SK-N-SH (cell line): ENCODE results near the gene PPM1A. TPM values are rescaled to one million over a fixed set of nuclear protein-coding genes. Genes with fewer than 3 reads are reported as not detected.
A peak's percentile ranks its signal among the peaks of the same experiment; 100 is the strongest.

ENCODE experiments used
- CTCF ChIA-PET: fragments of 300-600, 350-600 bp; formaldehyde crosslinking; extraction: SDS; loops from one replicate; lab custom pipeline; 2021; lab: Yijun Ruan, JAX
- POLR2A ChIA-PET: fragments of 350-600 bp; sonication (Branson Sonifier 250); formaldehyde crosslinking; extraction: SDS; loops from one replicate; lab custom pipeline; 2020; ENCODE audit warnings: antibody characterized with exemption, inconsistent platforms; lab: Yijun Ruan, JAX
- DNase-seq: peaks from one replicate; pipeline ENCODE4 v3.0.0; 2012
- H2AFZ ChIP-seq: fragments of 200-600 bp; sonication (generic); 2 replicates; pipeline ENCODE4 v1.8.1; 2016; ENCODE audit warnings: antibody characterized with exemption, mild to moderate bottlenecking, low read depth
- H3F3A ChIP-seq: fragments of 200-600 bp; sonication (generic); replicated peaks from 2 replicates; pipeline ENCODE3; 2016; ENCODE audit warnings: antibody characterized with exemption, mild to moderate bottlenecking; ENCODE audit not compliant: insufficient read depth
- H3K27ac ChIP-seq, 2 experiments: fragments of 200-500 bp in 1 of 2; fragments of 200-600 bp in 1 of 2; sonication (Bioruptor generic) in 1 of 2; sonication (generic), shearing (Covaris generic) in 1 of 2; 2 replicates each; pipeline versions ENCODE4 v1.5.1 to v1.6.1; 2014 to 2016; ENCODE audit warnings: low read depth in 2 of 2, inconsistent platforms in 1 of 2, low read length in 1 of 2, mild to moderate bottlenecking in 1 of 2, mixed read lengths in 1 of 2
- H3K27me3 ChIP-seq: fragments of 200-600 bp; sonication (generic), shearing (Covaris generic); 2 replicates; pipeline ENCODE4 v1.6.1; 2016; ENCODE audit warnings: mixed run types; ENCODE audit not compliant: insufficient read depth
- H3K36me3 ChIP-seq, 2 experiments: fragments of 200-500 bp in 1 of 2; fragments of 200-600 bp in 1 of 2; sonication (Bioruptor generic) in 1 of 2; sonication (generic) in 1 of 2; replicated peaks in 1 of 2; 2 replicates each; pipeline versions ENCODE3 to v1.5.1; 2014 to 2016; ENCODE audit warnings: low read length in 1 of 2, mild to moderate bottlenecking in 1 of 2; ENCODE audit not compliant: insufficient read depth in 2 of 2, control insufficient read depth in 1 of 2
- H3K4me1 ChIP-seq, 2 experiments: fragments of 200-500 bp in 1 of 2; fragments of 200-600 bp in 1 of 2; sonication (Bioruptor generic) in 1 of 2; sonication (generic), shearing (Covaris generic) in 1 of 2; 2 replicates each; pipeline versions ENCODE4 v1.5.1 to v1.6.1; 2014 to 2016; ENCODE audit warnings: low read depth in 1 of 2, low read length in 1 of 2, mixed run types in 1 of 2; ENCODE audit not compliant: insufficient read depth in 2 of 2, control insufficient read depth in 1 of 2
- H3K4me2 ChIP-seq: fragments of 200-600 bp; sonication (generic), shearing (Covaris generic); 2 replicates; pipeline ENCODE4 v1.6.1; 2017; ENCODE audit warnings: mixed run types
- H3K4me3 ChIP-seq, 2 experiments: fragments of 200-500 bp in 1 of 2; fragments of 200-600 bp in 1 of 2; sonication (Bioruptor generic) in 1 of 2; sonication (generic), shearing (Covaris generic) in 1 of 2; 2 replicates each; pipeline versions ENCODE4 v1.5.1 to v1.8.1; 2014 to 2016; ENCODE audit warnings: low read depth in 2 of 2, inconsistent platforms in 1 of 2, low read length in 1 of 2, mild to moderate bottlenecking in 1 of 2, mixed read lengths in 1 of 2, moderate library complexity in 1 of 2
- H3K79me2 ChIP-seq: fragments of 200-600 bp; sonication (generic); 2 replicates; pipeline ENCODE4 v1.8.1; 2017; ENCODE audit warnings: mild to moderate bottlenecking; ENCODE audit not compliant: insufficient read depth
- H3K9ac ChIP-seq: fragments of 200-600 bp; sonication (generic); 2 replicates; pipeline ENCODE4 v1.6.1; 2017; ENCODE audit warnings: mixed run types
- H3K9me2 ChIP-seq: fragments of 200-600 bp; sonication (generic); 2 replicates; pipeline ENCODE4 v1.6.1; 2017; ENCODE audit warnings: mixed run types
- H3K9me3 ChIP-seq: fragments of 200-600 bp; sonication (generic); 2 replicates; pipeline ENCODE4 v1.6.1; 2017; ENCODE audit warnings: mixed run types, mild to moderate bottlenecking, moderate library complexity
- H4K20me1 ChIP-seq: fragments of 200-600 bp; sonication (generic); 2 replicates; pipeline ENCODE4 v1.6.1; 2017; ENCODE audit warnings: mild to moderate bottlenecking, mixed run types; ENCODE audit not compliant: insufficient read depth
- CTCF ChIP-seq: fragments of 200-600 bp; sonication (generic); IDR thresholded peaks from 2 replicates; pipeline ENCODE4 v1.6.1; 2017; ENCODE audit warnings: antibody characterized with exemption, mild to moderate bottlenecking, moderate library complexity
- ELF1 ChIP-seq: IDR thresholded peaks from 2 replicates; pipeline ENCODE4 v1.4.0; 2012
- FOSL2 ChIP-seq: IDR thresholded peaks from 2 replicates; pipeline ENCODE4 v1.4.0; 2012; ENCODE audit warnings: low read depth, mild to moderate bottlenecking, moderate library complexity, borderline replicate concordance
- GATA2 ChIP-seq: sonication (generic); formaldehyde crosslinking; IDR thresholded peaks from 2 replicates; pipeline ENCODE4 v1.5.0; 2020; ENCODE audit warnings: mild to moderate bottlenecking, missing genetic modification reagents
- MAX ChIP-seq: IDR thresholded peaks from 2 replicates; pipeline ENCODE4 v1.4.0; 2012; ENCODE audit warnings: low read depth
- NRF1 ChIP-seq: IDR thresholded peaks from 2 replicates; pipeline ENCODE4 v1.6.1; 2012; ENCODE audit warnings: low read depth, mild to moderate bottlenecking, low read length
- PBX3 ChIP-seq: IDR thresholded peaks from 2 replicates; pipeline ENCODE4; 2012
- REST ChIP-seq: IDR thresholded peaks from 2 replicates; pipeline ENCODE4 v1.6.1; 2012; ENCODE audit warnings: mild to moderate bottlenecking, low read depth, low read length, moderate library complexity
- SMC3 ChIP-seq: IDR thresholded peaks from 2 replicates; pipeline ENCODE4 v1.6.1; 2012; ENCODE audit warnings: low read depth, low read length, improper control_type of control experiment
- TEAD4 ChIP-seq: IDR thresholded peaks from 2 replicates; pipeline ENCODE4 v1.4.0; 2012; ENCODE audit warnings: mild to moderate bottlenecking, borderline replicate concordance; ENCODE audit not compliant: insufficient read depth
- USF1 ChIP-seq: IDR thresholded peaks from 2 replicates; pipeline ENCODE4 v1.4.0; 2012; ENCODE audit warnings: low read depth, borderline replicate concordance
- WGBS: methylation state at CpG from one replicate; pipeline ENCODE4 v1.1.6; 2017; ENCODE audit warnings: low lambda C conversion rate; 5-methylcytosine and 5-hydroxymethylcytosine counted together
- polyA plus RNA-seq, 3 experiments: library from polyadenylated mRNA; depleted of rRNA; stranded (reverse); fragments of >200 nt; gene quantifications; 2 replicates each; pipeline ENCODE4 v1.2.3, GENCODE V29; 2012

PPM1A gene
- polyA plus RNA-seq, 1 of the 3 experiments (the other 2 are of a cell fraction), result 12.3 TPM

- H3K9me3 ChIP-seq, result no peaks in the 10 kb centered on the region
- no peaks in the 10 kb centered on the region for H3K79me2 ChIP-seq
- no peak overlapping the region for H3K27ac ChIP-seq
- H2AFZ ChIP-seq, result 0 out of 2 replicates have a peak overlapping the region, but pooled peaks have one; percentile 17
- H3K9me2 ChIP-seq, result no peaks in the 10 kb centered on the region
- no peaks in the 10 kb centered on the region for H4K20me1 ChIP-seq
- POLR2A ChIA-PET, result no interaction called here
- TF ChIP-seq MAX (no peak), USF1 (no peak), FOSL2 (no peak), ELF1 (no peak), SMC3 (no peak), CTCF (no peak), REST (no peak), PBX3 (no peak), NRF1 (no peak), GATA2 (CRISPR knock-in tag) (no peak), TEAD4 (no peak)
- TF ChIP-seq, all 33 proteins: peak for 0
- CTCF ChIA-PET, result interaction anchor here (0.6 to 3.0 kb wide), 12 partner anchors 10 to 238 kb away, joined by 3 to 25 read pairs (median 4); no protein-coding TSS in a partner anchor
- Histone ChIP-seq H3K27me3 (no peaks in the 10 kb centered on the region; the same call in 1 of the 2 replicates), H3K9ac (no peak overlapping the region), H3K4me3 (no peak overlapping the region), H3K4me1 (no peaks in the 10 kb centered on the region; a peak in 1 of 4 replicates), H3K36me3 (no peaks in the 10 kb centered on the region), H3K4me2 (no peak overlapping the region), H3F3A (no peaks in the 10 kb centered on the region)
- no peak for DNase-seq
- WGBS, result 68% methylated on average over 5 of the region's 5 CpGs
These were observed 83.8 kb downstream of the PPM1A start for GRCh38 chr14:60332869-60333268.
